ENCODE data around the gene EGFR. TPM values are rescaled to one million over a fixed set of nuclear protein-coding genes. Genes with fewer than 3 reads are reported as not detected.

EGFR gene
- total RNA-seq, 1 experiment from 2014 or later = 50.0 TPM

- ChIA-PET POLR2A (ENCODE audit: unreplicated experiment) (no interaction called here), CTCF (interaction anchor here (0.6 to 0.8 kb wide), 2 partner anchors 27 to 215 kb away, joined by 4 read pairs; no protein-coding TSS in a partner anchor)
- Histone ChIP-seq H3K9ac (ENCODE audit: low read length) (no peak overlapping the region), H3K27me3 (ENCODE audit: low read length) (no peaks in the 10 kb centered on the region), H3K4me3 (ENCODE audit: low read length) (no peak overlapping the region), H2AFZ (ENCODE audit: low read length) (no peak overlapping the region), H3K9me2 (replicated peaks; ENCODE audit: low read length) (no peaks in the 10 kb centered on the region), H3K4me2 (ENCODE audit: low read length) (no peak overlapping the region), H3K27ac (ENCODE audit: low read length) (no peak overlapping the region), H3F3A (ENCODE audit: low read length, unreplicated experiment) (no peaks in the 10 kb centered on the region), H3K9me3 (ENCODE audit: low read length) (no peaks in the 10 kb centered on the region), H3K79me2 (ENCODE audit: low read length) (peaks cover 97% of the 10 kb centered on the region), H3K36me3 (ENCODE audit: low read depth, low read length) (peaks cover 3% of the 10 kb centered on the region; the same call in 1 of the 2 replicates), H3K4me1 (ENCODE audit: insufficient read depth, low read length) (peaks cover 7% of the 10 kb centered on the region), H4K20me1 (ENCODE audit: low read length) (no peaks in the 10 kb centered on the region)
- BruUV-seq (replicated peaks) = no TSS peak
- intact Hi-C loops (cut with micrococcal nuclease) = no loop called here
- ATAC-seq (no peak), DNase-seq (no peak)
- TF ChIP-seq, protein P1, sequence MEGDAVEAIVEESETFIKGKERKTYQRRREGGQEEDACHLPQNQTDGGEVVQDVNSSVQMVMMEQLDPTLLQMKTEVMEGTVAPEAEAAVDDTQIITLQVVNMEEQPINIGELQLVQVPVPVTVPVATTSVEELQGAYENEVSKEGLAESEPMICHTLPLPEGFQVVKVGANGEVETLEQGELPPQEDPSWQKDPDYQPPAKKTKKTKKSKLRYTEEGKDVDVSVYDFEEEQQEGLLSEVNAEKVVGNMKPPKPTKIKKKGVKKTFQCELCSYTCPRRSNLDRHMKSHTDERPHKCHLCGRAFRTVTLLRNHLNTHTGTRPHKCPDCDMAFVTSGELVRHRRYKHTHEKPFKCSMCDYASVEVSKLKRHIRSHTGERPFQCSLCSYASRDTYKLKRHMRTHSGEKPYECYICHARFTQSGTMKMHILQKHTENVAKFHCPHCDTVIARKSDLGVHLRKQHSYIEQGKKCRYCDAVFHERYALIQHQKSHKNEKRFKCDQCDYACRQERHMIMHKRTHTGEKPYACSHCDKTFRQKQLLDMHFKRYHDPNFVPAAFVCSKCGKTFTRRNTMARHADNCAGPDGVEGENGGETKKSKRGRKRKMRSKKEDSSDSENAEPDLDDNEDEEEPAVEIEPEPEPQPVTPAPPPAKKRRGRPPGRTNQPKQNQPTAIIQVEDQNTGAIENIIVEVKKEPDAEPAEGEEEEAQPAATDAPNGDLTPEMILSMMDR (conservative IDR thresholded peaks at IDR 0.05; ENCODE audit: low read depth, low read length) = no peak
- TF ChIP-seq EZH2 (IDR thresholded peaks at IDR 0.05; ENCODE audit: low read length, unreplicated experiment) (no peak), EZH2phosphoT487 (IDR thresholded peaks at IDR 0.05; ENCODE audit: borderline replicate concordance, low read length) (no peak)
Measured at GRCh38 chr7:55092186-55092974, 73.6 kb downstream of the EGFR start.

GRCh38 chr7:55092975-55093373 is 74.2 kb downstream of the EGFR start:
- H4K20me1 ChIP-seq (ENCODE audit: low read length) = no peaks in the 10 kb centered on the region
- CTCF ChIA-PET = interaction anchor here (0.6 to 0.8 kb wide), 2 partner anchors 27 to 216 kb away, joined by 4 read pairs; no protein-coding TSS in a partner anchor
- POLR2A ChIA-PET (ENCODE audit: unreplicated experiment) = no interaction called here
- no peak overlapping the region for H3K4me3 ChIP-seq (ENCODE audit: low read length)
- no peaks in the 10 kb centered on the region for H3K9me3 ChIP-seq (ENCODE audit: low read length)
- no peaks in the 10 kb centered on the region for H3F3A ChIP-seq (ENCODE audit: low read length, unreplicated experiment)
- no peaks in the 10 kb centered on the region for H3K27me3 ChIP-seq (ENCODE audit: low read length)
- H2AFZ ChIP-seq (ENCODE audit: low read length) = no peak overlapping the region
- intact Hi-C loops (cut with micrococcal nuclease) = no loop called here
- no TSS peak for BruUV-seq (replicated peaks)
- H3K9me2 ChIP-seq (replicated peaks; ENCODE audit: low read length) = no peaks in the 10 kb centered on the region
- H3K4me1 ChIP-seq (ENCODE audit: insufficient read depth, low read length) = peaks cover 1% of the 10 kb centered on the region; the same call in 1 of the 2 replicates
- H3K9ac ChIP-seq (ENCODE audit: low read length) = no peak overlapping the region
- no peak overlapping the region for H3K27ac ChIP-seq (ENCODE audit: low read length)
- H3K4me2 ChIP-seq (ENCODE audit: low read length) = no peak overlapping the region
- TF ChIP-seq EZH2 (IDR thresholded peaks at IDR 0.05; ENCODE audit: low read length, unreplicated experiment) (no peak), EZH2phosphoT487 (IDR thresholded peaks at IDR 0.05; ENCODE audit: borderline replicate concordance, low read length) (no peak)
- no peak for DNase-seq
- H3K79me2 ChIP-seq (ENCODE audit: low read length) = peaks cover 97% of the 10 kb centered on the region
- ATAC-seq = no peak
- H3K36me3 ChIP-seq (ENCODE audit: low read depth, low read length) = peaks cover 2% of the 10 kb centered on the region; the same call in 1 of the 2 replicates

DNA sequence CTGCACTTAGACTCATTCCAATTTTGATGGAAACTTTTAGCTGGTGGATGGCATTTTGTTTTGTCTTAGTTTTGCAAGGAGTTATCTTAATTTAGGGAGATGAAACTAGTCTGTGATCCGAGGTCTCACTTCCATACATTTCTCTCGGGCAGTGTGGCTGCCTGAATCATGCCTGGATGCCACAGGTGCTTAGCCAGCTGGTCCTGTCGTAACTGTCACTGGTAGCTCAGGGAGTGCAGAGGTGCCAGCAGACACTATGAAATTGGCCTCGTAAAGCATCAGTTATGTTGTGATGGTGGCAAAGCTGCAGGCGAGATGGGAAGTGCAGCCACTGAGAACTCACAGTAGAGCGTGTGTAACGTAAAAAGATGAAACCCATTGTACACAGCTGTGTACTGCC is 74.9 kb downstream of the EGFR start:
- no peaks in the 10 kb centered on the region for H3K9me2 ChIP-seq (replicated peaks; ENCODE audit: low read length)
- no peak for DNase-seq
- no peak for TF ChIP-seq EZH2 (IDR thresholded peaks at IDR 0.05; ENCODE audit: low read length, unreplicated experiment)
- TF ChIP-seq EZH2phosphoT487 (IDR thresholded peaks at IDR 0.05; ENCODE audit: borderline replicate concordance, low read length) = no peak
- TF ChIP-seq, protein P1 (conservative IDR thresholded peaks at IDR 0.05; ENCODE audit: low read depth, low read length) = no peak
- BruUV-seq (replicated peaks) = no TSS peak
- H3K36me3 ChIP-seq (ENCODE audit: low read depth, low read length) = no peaks in the 10 kb centered on the region
- H3K27ac ChIP-seq (ENCODE audit: low read length) = no peak overlapping the region
- peaks cover 97% of the 10 kb centered on the region for H3K79me2 ChIP-seq (ENCODE audit: low read length)
- no peak overlapping the region for H2AFZ ChIP-seq (ENCODE audit: low read length)
- no peaks in the 10 kb centered on the region for H3F3A ChIP-seq (ENCODE audit: low read length, unreplicated experiment)
- intact Hi-C loops (cut with micrococcal nuclease) = no loop called here
- ChIA-PET POLR2A (ENCODE audit: unreplicated experiment) (no interaction called here), CTCF (no interaction called here)
- H3K9ac ChIP-seq (ENCODE audit: low read length) = no peak overlapping the region
- 0 out of 2 replicates have a peak, but pooled peaks cover 4% of the 10 kb centered on the region for H4K20me1 ChIP-seq (ENCODE audit: low read length)
- H3K4me2 ChIP-seq (ENCODE audit: low read length) = no peak overlapping the region
- H3K27me3 ChIP-seq (ENCODE audit: low read length) = no peaks in the 10 kb centered on the region
- H3K4me3 ChIP-seq (ENCODE audit: low read length) = no peak overlapping the region
- no peak for ATAC-seq
- H3K9me3 ChIP-seq (ENCODE audit: low read length) = no peaks in the 10 kb centered on the region
- H3K4me1 ChIP-seq (ENCODE audit: insufficient read depth, low read length) = no peaks in the 10 kb centered on the region
